Lung (tissue), 12 donors: ENCODE data around the gene PGLYRP3. TPM values are rescaled to one million over a fixed set of nuclear protein-coding genes. Genes with fewer than 3 reads are reported as not detected.

ENCODE experiments used
- ATAC-seq: fragments of 200-7000 bp; cut with Tn5 transposase; one replicate; pipeline ENCODE4 v1.9.1; 2020; ENCODE audit warnings: moderate number of reproducible peaks; ENCODE audit not compliant: insufficient read depth, low FRiP score
- DNase-seq, 3 donors: peaks; one replicate each; pipeline ENCODE4 v3.0.0-alpha.2; 2013 to 2017
- H3K27ac ChIP-seq, 2 donors: one replicate each; pipeline ENCODE4 v1.5.1; 2013; ENCODE audit warnings: mild to moderate bottlenecking in 2 of 2, moderate library complexity in 2 of 2, control low read depth in 1 of 2, inconsistent platforms in 1 of 2, low read depth in 1 of 2, low read length in 1 of 2
- H3K27me3 ChIP-seq, 3 donors: one replicate each; pipeline ENCODE4 v1.5.1; 2013; ENCODE audit warnings: low read length in 2 of 3; ENCODE audit not compliant: control insufficient read depth in 3 of 3, insufficient read depth in 3 of 3
- H3K36me3 ChIP-seq, 4 donors: one replicate each; pipeline ENCODE4 v1.5.1; 2013; ENCODE audit warnings: low read length in 4 of 4, mild to moderate bottlenecking in 1 of 4, moderate library complexity in 1 of 4; ENCODE audit not compliant: control insufficient read depth in 4 of 4, insufficient read depth in 4 of 4
- H3K4me1 ChIP-seq, 5 donors: one replicate each; pipeline ENCODE4 v1.5.1; 2013; ENCODE audit warnings: low read length in 5 of 5, mild to moderate bottlenecking in 2 of 5, moderate library complexity in 1 of 5; ENCODE audit not compliant: control insufficient read depth in 5 of 5, insufficient read depth in 5 of 5
- H3K4me3 ChIP-seq: one replicate; pipeline ENCODE4 v1.5.1; 2013; ENCODE audit warnings: mild to moderate bottlenecking, control low read depth, moderate library complexity
- H3K9ac ChIP-seq, 2 donors: one replicate each; pipeline ENCODE4 v1.5.1; 2013; ENCODE audit warnings: low read length in 2 of 2, control low read depth in 1 of 2; ENCODE audit not compliant: insufficient read depth in 1 of 2
- H3K9me3 ChIP-seq, 4 donors: one replicate each; pipeline ENCODE4 v1.5.1; 2013; ENCODE audit warnings: low read length in 3 of 4, mild to moderate bottlenecking in 1 of 4, moderate library complexity in 1 of 4; ENCODE audit not compliant: control insufficient read depth in 4 of 4, insufficient read depth in 3 of 4
- WGBS, 2 donors: extraction: QIAGEN DNeasy Blood & Tissue Kit; methylation state at CpG; one replicate each; pipeline ENCODE4 v1.1.7; 2013; 5-methylcytosine and 5-hydroxymethylcytosine counted together
- polyA plus RNA-seq, 2 donors: library from polyadenylated mRNA; stranded (reverse); fragments of 200-250 nt; gene quantifications; one replicate each; pipeline ENCODE4 v1.2.1, GENCODE V29; 2013
- total RNA-seq, 2 donors: library from RNA; depleted of rRNA in 1 of 2; stranded (reverse); fragments of >200 nt in 1 of 2; gene quantifications; one replicate each; pipeline ENCODE4 v1.2.1, GENCODE V29; 2014 to 2021
- TF ChIP-seq, protein P1 (sequence below): IDR thresholded peaks from 2 replicates; pipeline ENCODE4 v1.5.1; 2012; ENCODE audit warnings: mild to moderate bottlenecking; ENCODE audit errors: control extremely low read depth, extremely low read depth
- donor health status: control.
- donor health status: control.
- donor health status: Bipolar disorder and iron deficiency.
- donor health status: healthy.
- donor health status: DM: yes; HTN: yes; CAD: no.

The PGLYRP3 gene
- total and polyA plus RNA-seq, 4 donors = not detected

DNA sequence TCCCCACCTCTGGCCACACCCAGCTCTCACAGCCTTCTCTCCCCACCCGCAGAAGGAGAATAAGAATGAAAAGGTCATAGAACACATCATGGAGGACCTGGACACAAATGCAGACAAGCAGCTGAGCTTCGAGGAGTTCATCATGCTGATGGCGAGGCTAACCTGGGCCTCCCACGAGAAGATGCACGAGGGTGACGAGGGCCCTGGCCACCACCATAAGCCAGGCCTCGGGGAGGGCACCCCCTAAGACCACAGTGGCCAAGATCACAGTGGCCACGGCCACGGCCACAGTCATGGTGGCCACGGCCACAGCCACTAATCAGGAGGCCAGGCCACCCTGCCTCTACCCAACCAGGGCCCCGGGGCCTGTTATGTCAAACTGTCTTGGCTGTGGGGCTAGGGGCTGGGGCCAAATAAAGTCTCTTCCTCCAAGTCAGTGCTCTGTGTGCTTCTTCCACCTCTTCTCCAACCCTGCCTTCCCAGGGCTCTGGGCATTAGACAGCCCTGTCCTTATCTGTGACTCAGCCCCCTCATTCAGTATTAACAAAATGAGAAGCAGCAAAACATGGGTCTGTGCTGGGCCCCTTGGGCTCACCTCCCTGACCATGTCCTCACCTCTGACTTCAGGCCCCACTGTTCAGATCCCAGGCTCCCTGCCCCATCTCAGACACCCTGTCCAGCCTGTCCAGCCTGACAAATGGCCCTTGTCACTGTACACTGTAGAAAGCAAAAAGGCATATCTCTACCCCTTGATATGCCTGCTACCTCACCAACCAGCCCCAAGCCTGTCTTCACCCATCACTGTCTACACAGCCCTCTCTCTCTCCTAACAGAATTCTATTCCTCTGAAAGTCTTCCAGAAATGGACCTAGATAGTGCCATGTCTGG lies 48.1 kb upstream of the PGLYRP3 start:
- H3K4me1 ChIP-seq = no peaks in the 10 kb centered on the region
- 49 to 84% methylated on average over 11 of the region's 11 CpGs for WGBS, 2 donors
- H3K9ac ChIP-seq = no peak overlapping the region
- H3K27me3 ChIP-seq = no peaks in the 10 kb centered on the region
- H3K36me3 ChIP-seq = no peaks in the 10 kb centered on the region
- peak overlapping the region in 1 of 2 donors; percentile 5 for H3K27ac ChIP-seq
- H3K9me3 ChIP-seq = no peaks in the 10 kb centered on the region
- TF ChIP-seq, protein P1, sequence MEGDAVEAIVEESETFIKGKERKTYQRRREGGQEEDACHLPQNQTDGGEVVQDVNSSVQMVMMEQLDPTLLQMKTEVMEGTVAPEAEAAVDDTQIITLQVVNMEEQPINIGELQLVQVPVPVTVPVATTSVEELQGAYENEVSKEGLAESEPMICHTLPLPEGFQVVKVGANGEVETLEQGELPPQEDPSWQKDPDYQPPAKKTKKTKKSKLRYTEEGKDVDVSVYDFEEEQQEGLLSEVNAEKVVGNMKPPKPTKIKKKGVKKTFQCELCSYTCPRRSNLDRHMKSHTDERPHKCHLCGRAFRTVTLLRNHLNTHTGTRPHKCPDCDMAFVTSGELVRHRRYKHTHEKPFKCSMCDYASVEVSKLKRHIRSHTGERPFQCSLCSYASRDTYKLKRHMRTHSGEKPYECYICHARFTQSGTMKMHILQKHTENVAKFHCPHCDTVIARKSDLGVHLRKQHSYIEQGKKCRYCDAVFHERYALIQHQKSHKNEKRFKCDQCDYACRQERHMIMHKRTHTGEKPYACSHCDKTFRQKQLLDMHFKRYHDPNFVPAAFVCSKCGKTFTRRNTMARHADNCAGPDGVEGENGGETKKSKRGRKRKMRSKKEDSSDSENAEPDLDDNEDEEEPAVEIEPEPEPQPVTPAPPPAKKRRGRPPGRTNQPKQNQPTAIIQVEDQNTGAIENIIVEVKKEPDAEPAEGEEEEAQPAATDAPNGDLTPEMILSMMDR = no peak
- no peak overlapping the region for H3K4me3 ChIP-seq
- DNase-seq (no peak), ATAC-seq (no peak)

DNA sequence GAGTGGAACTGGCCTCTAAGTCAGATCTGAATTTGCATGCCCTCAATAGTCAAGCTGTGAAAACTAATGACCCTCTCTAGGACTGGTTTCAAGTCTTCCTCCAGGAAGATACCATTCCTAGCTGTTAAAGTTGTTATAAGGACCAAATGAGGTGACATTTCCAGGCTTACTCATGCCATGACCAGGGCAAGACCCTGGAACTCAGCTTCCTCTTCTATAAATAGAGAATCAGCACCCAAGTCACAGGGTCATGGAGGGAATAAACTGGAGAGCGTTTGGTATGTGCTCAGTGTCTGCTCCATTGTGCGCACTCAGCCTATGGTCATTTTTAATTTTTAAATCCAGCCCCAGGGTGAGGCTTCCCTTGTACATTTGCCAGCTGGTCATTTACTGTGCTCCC lies 47.4 kb upstream of the PGLYRP3 start:
- Histone ChIP-seq H3K27me3 (no peaks in the 10 kb centered on the region), H3K9ac (no peak overlapping the region), H3K27ac (peak overlapping the region in 1 of 2 donors; percentile 5), H3K9me3 (no peaks in the 10 kb centered on the region), H3K4me1 (no peaks in the 10 kb centered on the region), H3K4me3 (no peak overlapping the region), H3K36me3 (no peaks in the 10 kb centered on the region)
- WGBS, 2 donors = 59 to 75% methylated on average over 2 of the region's 2 CpGs
- no peak for DNase-seq
- TF ChIP-seq, protein P1 = no peak
- no peak for ATAC-seq

DNA sequence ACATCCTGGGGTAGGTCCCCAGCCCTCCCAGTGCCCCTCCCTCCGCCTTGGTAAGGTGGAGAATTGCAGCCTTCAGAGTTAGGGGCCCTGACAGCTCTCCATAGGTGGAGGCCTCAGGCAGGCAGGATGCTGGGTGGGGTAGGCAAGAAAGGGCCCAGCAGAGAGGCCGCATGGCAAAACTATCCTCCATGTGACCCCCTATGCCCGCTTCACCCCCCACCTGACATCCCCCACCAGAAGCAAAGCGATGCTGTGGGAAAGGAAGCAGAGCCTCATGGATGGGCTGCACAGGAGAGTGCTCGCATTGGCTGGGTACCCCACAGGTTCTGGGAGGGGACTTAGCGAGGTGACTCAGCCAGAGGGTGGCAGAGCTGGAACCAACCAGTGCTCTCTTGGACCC lies 46.5 kb upstream of the PGLYRP3 start:
- Histone ChIP-seq H3K27ac (no peak overlapping the region), H3K36me3 (no peaks in the 10 kb centered on the region), H3K9ac (no peak overlapping the region), H3K27me3 (no peaks in the 10 kb centered on the region), H3K4me1 (no peaks in the 10 kb centered on the region), H3K9me3 (no peaks in the 10 kb centered on the region), H3K4me3 (no peak overlapping the region)
- ATAC-seq = no peak
- TF ChIP-seq, protein P1 = no peak
- WGBS, 2 donors = 79 to 90% methylated on average over 6 of the region's 6 CpGs
- DNase-seq = no peak
